Fibroblast of villous mesenchyme (primary cell): Measurements from ENCODE around the gene FCF1. TPM values are rescaled to one million over a fixed set of nuclear protein-coding genes. Genes with fewer than 3 reads are reported as not detected.

Experiments
- DNase-seq: peaks from one replicate; pipeline ENCODE4 v3.0.0-alpha.2; 2010; ENCODE audit warnings: low read depth
- H3K4me3 ChIP-seq: 2 replicates; pipeline ENCODE4 v1.5.1; 2011; ENCODE audit warnings: low read depth, mild to moderate bottlenecking, low read length
- CTCF ChIP-seq: IDR thresholded peaks from 2 replicates; pipeline ENCODE4 v1.5.1; 2012; ENCODE audit warnings: low read depth, mild to moderate bottlenecking, low read length; ENCODE audit not compliant: insufficient read depth
- small RNA-seq: library from RNA; depleted of rRNA; stranded (forward); fragments of <200 nt; gene quantifications from one replicate; pipeline ENCODE3, GENCODE V24; 2012
- total RNA-seq: library from RNA; depleted of rRNA; stranded (reverse); fragments of >200 nt; gene quantifications from 2 replicates; pipeline ENCODE4 v1.2.3, GENCODE V29; 2012

The FCF1 gene
- total RNA-seq, 1 donor: 24.2 TPM

- DNase-seq: no peak
- H3K4me3 ChIP-seq: no peak overlapping the region
- TF ChIP-seq CTCF: no peak
Observed at GRCh38 chr14:74771399-74771798, 58.5 kb downstream of the FCF1 start.

GRCh38 chr14:74784634-74785033 lies 71.7 kb downstream of the FCF1 start:
- H3K4me3 ChIP-seq: no peak overlapping the region
- TF ChIP-seq CTCF: no peak
- no peak for DNase-seq

- no peak for TF ChIP-seq CTCF
- H3K4me3 ChIP-seq: no peak overlapping the region
- no peak for DNase-seq
Observed at GRCh38 chr14:74785056-74785613, 72.2 kb downstream of the FCF1 start.

- no peak overlapping the region for H3K4me3 ChIP-seq
- TF ChIP-seq CTCF: no peak
- DNase-seq: no peak
Observed at GRCh38 chr14:74786796-74787315, 73.9 kb downstream of the FCF1 start.

Small RNA genes lying within 50 kb of the gene (small RNA-seq; reads per million reads assigned to genes)
- not detected for gene RF00409

Other genes with a start within 250 kb of the FCF1 start
- gene NPC2, start 219.8 kb upstream of the FCF1 start, total RNA-seq: 252 and 317 TPM in 2 replicates
- gene ISCA2, start 219.4 kb upstream of the FCF1 start, total RNA-seq: 14.8 and 24.6 TPM in 2 replicates
- 210 and 339 TPM in 2 replicates for gene LTBP2, start 100.9 kb upstream of the FCF1 start, total RNA-seq
- gene AREL1, start 64 bp upstream of the FCF1 start, total RNA-seq: 39.0 and 44.5 TPM in 2 replicates
- 43.8 and 44.5 TPM in 2 replicates for gene YLPM1, start 50.2 kb downstream of the FCF1 start, total RNA-seq
- gene PROX2, start 163.0 kb downstream of the FCF1 start, total RNA-seq: under 0.01 TPM in 1 of 2 replicates, not detected in the other
- gene DLST, start 168.8 kb downstream of the FCF1 start, total RNA-seq: 61.5 and 62.6 TPM in 2 replicates
- 1.6 and 2.2 TPM in 2 replicates for gene RPS6KL1, start 210.1 kb downstream of the FCF1 start, total RNA-seq
- 0.64 and 0.86 TPM in 2 replicates for gene PGF, start 242.5 kb downstream of the FCF1 start, total RNA-seq